Choroid plexus epithelial cell (primary cell): ENCODE data around the gene C16orf96.

ENCODE experiments used
- DNase-seq: peaks from one replicate; pipeline ENCODE4 v3.0.0-alpha.2; 2010; ENCODE audit warnings: low read depth
- H3K4me3 ChIP-seq: 2 replicates; pipeline ENCODE4 v1.5.1; 2011; ENCODE audit warnings: low read depth, mild to moderate bottlenecking, control low read depth, low read length, moderate library complexity
- TF ChIP-seq, protein P1 (sequence below): conservative IDR thresholded peaks from 2 replicates; pipeline ENCODE4 v1.5.1; 2011; ENCODE audit warnings: low read depth, mild to moderate bottlenecking, control low read depth, inconsistent platforms, low read length, moderate library complexity

The C16orf96 gene

DNA sequence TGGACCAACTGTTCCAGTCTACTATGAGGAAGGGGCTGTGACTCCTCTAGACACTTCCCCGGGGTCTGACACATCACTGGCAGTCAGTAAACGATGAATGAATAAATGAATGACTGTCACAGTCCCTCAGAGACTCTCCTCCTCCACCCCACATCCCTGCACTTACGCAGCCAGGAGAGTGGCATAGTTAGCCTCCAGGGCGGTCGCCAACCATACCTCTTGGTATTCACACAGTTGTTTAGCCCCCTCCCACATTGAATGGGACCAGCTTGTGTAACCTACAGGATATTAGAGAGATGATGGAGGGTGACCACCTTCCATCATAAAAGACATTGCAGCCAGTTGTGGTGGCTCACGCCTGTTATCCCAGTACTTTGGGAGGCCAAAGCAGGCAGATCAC, 32.8 kb downstream of the C16orf96 start:
- TF ChIP-seq, protein P1, sequence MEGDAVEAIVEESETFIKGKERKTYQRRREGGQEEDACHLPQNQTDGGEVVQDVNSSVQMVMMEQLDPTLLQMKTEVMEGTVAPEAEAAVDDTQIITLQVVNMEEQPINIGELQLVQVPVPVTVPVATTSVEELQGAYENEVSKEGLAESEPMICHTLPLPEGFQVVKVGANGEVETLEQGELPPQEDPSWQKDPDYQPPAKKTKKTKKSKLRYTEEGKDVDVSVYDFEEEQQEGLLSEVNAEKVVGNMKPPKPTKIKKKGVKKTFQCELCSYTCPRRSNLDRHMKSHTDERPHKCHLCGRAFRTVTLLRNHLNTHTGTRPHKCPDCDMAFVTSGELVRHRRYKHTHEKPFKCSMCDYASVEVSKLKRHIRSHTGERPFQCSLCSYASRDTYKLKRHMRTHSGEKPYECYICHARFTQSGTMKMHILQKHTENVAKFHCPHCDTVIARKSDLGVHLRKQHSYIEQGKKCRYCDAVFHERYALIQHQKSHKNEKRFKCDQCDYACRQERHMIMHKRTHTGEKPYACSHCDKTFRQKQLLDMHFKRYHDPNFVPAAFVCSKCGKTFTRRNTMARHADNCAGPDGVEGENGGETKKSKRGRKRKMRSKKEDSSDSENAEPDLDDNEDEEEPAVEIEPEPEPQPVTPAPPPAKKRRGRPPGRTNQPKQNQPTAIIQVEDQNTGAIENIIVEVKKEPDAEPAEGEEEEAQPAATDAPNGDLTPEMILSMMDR = no peak

DNA sequence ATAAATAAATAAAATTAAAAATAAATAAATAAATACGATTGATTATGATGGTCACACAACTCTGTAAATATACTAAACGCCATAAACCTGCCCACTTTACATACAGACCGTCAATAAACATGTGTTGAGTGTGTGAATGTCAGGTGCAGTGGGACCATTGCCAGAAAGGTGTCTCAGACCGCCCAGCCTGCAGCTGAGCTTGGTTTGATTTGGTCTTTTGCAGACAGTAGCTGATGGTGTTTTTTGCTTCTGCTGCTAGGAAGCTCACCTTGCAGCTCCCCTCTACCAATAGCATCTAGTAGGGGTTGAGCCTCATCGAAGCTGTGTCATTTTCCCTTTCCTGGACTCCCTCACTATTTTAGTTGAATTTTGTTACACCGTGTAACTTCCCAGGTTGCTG, 35.1 kb downstream of the C16orf96 start:
- H3K4me3 ChIP-seq = no peak overlapping the region
- no peak for DNase-seq
- TF ChIP-seq, protein P1 = no peak

More for the DNA sequence above, 32.8 kb downstream of the C16orf96 start:
- DNase-seq = no peak
- H3K4me3 ChIP-seq = no peak overlapping the region

DNA sequence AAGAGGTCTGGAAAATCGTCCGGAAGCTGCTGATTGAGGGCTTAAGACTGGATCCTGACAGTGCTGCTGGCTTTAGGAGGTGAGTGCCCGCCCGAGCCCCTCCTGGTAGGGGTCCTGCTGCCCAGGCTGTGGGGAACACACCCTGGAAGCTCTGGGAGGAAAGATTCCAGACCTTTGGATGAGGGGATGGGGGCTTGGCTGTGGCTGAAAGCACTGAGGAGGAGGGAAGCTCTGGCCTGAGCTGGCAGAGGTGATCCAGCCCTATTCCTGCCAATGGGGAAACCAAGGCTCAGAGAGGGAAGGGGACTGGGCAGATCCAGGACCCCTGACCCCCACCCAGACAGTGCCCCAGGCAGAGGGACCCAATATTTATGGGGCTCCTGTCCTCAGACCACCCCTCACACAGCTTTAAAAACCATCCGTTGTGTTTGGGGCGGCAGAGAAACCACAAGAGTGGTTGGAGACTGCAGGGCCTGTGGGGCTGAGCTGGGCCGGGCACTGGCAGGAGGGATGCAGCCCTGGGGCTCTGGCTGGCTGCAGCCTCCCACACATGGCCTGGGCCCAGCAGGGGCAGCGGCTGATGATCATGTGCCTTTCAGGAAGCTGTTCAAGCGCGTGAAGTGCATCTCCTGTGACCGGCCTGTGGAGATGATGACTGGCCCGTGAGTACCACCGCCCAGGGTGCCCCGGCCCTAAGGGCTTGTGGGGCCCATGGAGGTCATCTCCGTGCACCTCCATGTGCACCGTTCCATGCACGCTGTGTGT, 35.7 kb downstream of the C16orf96 start:
- DNase-seq = no peak
- no peak overlapping the region for H3K4me3 ChIP-seq
- TF ChIP-seq, protein P1 = no peak

DNA sequence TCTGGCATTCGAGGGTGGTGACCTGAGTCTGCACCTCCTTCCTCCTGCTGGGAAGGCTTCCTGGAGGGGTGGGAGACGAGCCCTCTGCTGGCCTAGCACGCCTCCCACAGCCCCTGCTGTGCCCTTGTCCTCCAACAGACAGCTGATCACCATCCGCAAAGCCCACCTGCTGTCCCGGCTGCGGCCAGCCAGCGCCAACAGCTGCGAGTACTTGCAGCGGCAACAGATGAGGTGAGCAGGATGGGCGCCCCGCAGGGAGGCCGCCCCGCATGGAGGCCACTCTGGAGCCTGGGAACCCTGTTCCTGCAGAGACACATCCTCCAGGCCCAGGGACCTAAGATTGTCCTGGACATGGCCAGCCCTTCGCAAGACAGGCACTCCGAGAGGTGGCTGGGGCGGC, 36.9 kb downstream of the C16orf96 start:
- DNase-seq = peak; percentile 69
- H3K4me3 ChIP-seq = no peak overlapping the region
- TF ChIP-seq, protein P1 = peak; percentile 6

DNA sequence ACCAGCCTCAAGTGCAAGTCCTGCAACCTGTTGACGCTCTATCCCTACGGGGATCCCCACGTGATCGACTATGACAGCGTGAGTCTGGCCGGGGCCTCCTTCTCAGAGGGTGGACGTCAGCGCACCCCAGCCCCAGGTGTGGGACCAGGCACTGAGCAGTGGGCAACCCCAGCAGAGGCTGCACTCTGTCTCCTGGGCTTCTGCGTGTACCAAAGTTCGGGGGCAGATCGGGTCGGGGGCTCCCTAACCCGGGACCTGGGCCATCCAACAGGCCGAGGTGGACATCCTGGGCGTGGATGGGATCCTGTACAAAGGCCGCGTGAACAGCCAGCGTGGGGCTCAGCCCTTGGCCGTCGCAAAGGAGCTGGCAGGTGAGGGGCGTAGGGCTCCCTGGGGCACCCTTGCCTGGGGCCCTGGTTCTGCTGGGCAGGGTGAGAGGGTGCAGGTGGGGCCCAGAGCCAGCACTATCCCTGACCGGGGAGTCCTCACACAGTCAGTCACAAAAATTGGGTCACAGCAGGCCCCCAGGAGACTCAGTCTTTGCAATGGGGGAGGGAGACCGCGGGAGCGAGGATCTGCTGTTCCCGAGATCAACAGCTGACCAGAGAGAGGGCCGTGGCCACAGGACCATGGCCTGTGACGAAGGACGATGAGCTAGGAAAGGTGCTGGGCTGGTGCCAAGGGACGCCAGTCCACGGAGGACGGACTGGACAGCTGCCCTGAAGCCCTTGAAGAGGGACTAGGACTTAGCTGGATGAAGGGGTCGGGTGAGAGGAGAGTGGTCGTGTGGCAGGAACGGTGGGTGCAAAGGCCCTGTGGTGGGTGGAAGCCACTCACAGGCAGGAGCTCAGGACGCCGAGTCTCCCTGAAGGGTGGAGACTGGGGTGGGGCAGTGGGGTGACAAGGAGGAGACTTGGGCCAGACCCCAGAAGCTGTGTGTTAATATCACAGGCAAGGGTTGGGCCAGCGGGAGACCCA, 38.6 kb downstream of the C16orf96 start:
- TF ChIP-seq, protein P1 = no peak
- no peak for DNase-seq
- no peak overlapping the region for H3K4me3 ChIP-seq

DNA sequence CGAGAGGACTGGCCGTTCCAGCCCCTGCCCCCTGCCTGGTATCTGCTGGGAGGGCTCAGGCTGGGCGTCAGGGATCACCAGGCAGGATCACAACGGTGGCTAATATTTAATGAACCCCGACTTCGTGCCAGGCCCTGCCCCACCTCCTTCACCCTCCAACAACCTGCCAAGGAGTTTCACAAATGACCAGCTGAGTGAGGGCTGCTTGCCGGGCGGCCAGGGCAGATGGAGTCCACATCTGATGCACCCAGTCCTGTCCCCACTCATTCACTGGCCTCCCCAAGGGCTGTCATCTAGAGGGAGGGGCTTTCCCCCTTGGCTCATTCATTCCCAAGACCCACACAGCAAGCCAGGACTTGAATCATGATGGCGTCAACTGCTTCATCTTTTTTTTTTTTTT, 41.0 kb downstream of the C16orf96 start:
- DNase-seq = no peak
- no peak overlapping the region for H3K4me3 ChIP-seq
- TF ChIP-seq, protein P1 = no peak
